Activated CD8-positive, alpha-beta memory T cell treated with anti-CD3 and anti-CD28 coated beads, Interleukin-2, amount 10 ng/mL, durations not matched to agents 7 days and 5 days (primary cell): ENCODE measurements around the gene FICD. TPM values are rescaled to one million over a fixed set of nuclear protein-coding genes. Genes with fewer than 3 reads are reported as not detected.

Source experiments
- ATAC-seq: fragments of 150-1000 bp; cut with Tn5 transposase; one replicate; pipeline ENCODE4 v1.10.0; 2021; ENCODE audit warnings: moderate library complexity
- CTCF ChIA-PET: fragments of 350-600 bp; sonication (Branson Sonifier 250); formaldehyde crosslinking; loops from one replicate; lab custom pipeline; 2021; ENCODE audit warnings: antibody characterized with exemption; lab: Charles Lee
- DNase-seq: peaks from one replicate; pipeline ENCODE4 v3.0.0-alpha.2; 2020
- H3K27ac Mint-ChIP-seq: one replicate; pipeline ENCODE4 v1.8.0; 2021; ENCODE audit warnings: mild to moderate bottlenecking, mixed read lengths
- H3K27me3 Mint-ChIP-seq: one replicate; pipeline ENCODE4 v1.8.0; 2021; ENCODE audit warnings: mixed read lengths
- H3K36me3 Mint-ChIP-seq: one replicate; pipeline ENCODE4 v1.8.0; 2021; ENCODE audit warnings: mild to moderate bottlenecking, mixed read lengths
- H3K4me1 Mint-ChIP-seq: one replicate; pipeline ENCODE4 v1.8.0; 2021; ENCODE audit warnings: mixed read lengths
- H3K4me3 Mint-ChIP-seq: one replicate; pipeline ENCODE4 v1.8.0; 2021; ENCODE audit warnings: mild to moderate bottlenecking, moderate library complexity, mixed read lengths
- H3K9me3 Mint-ChIP-seq: one replicate; pipeline ENCODE4 v1.8.0; 2022; ENCODE audit warnings: low read depth, mixed read lengths
- total RNA-seq, 2 experiments: library from RNA; stranded (reverse); gene quantifications; one replicate each; pipeline ENCODE4 v1.2.3, GENCODE V29; 2021

FICD gene
- total RNA-seq, 2 experiments from 2014 or later = 5.8 to 6.1 TPM

GRCh38 chr12:108511633-108512540 is 3.2 kb upstream of the FICD start:
- DNase-seq (peak; percentile 82), ATAC-seq (no peak)
- H3K27me3 Mint-ChIP-seq = no peaks in the 10 kb centered on the region
- peak overlapping the region; percentile 24 for H3K27ac Mint-ChIP-seq
- CTCF ChIA-PET = interaction anchor here (0.6 to 3.2 kb wide), 22 partner anchors 9 to 1203 kb away, joined by 3 to 14 read pairs (median 4); partner anchors contain the start of gene SART3
- peak overlapping the region; percentile 43 for H3K4me3 Mint-ChIP-seq
- no peaks in the 10 kb centered on the region for H3K36me3 Mint-ChIP-seq
- peaks cover 3% of the 10 kb centered on the region for H3K9me3 Mint-ChIP-seq
- peaks cover 29% of the 10 kb centered on the region for H3K4me1 Mint-ChIP-seq

- ATAC-seq (no peak), DNase-seq (no peak)
- peaks cover 9% of the 10 kb centered on the region for H3K36me3 Mint-ChIP-seq
- CTCF ChIA-PET = interaction anchor here (2.3 to 3.2 kb wide), 2 partner anchors 47 to 524 kb away, joined by 8 to 14 read pairs; partner anchors contain the start of genes ISCU and SART3
- H3K27me3 Mint-ChIP-seq = no peaks in the 10 kb centered on the region
- H3K27ac Mint-ChIP-seq = peak overlapping the region; percentile 85
- H3K4me1 Mint-ChIP-seq = peaks cover 25% of the 10 kb centered on the region
- peaks cover 2% of the 10 kb centered on the region for H3K9me3 Mint-ChIP-seq
- H3K4me3 Mint-ChIP-seq = peak overlapping the region; percentile 87
These were observed 557 bp upstream of the FICD start for GRCh38 chr12:108514468-108514972.

- Mint-ChIP-seq H3K9me3 (no peaks in the 10 kb centered on the region), H3K4me1 (peaks cover 27% of the 10 kb centered on the region), H3K36me3 (peaks cover 21% of the 10 kb centered on the region), H3K4me3 (peak overlapping the region; percentile 87), H3K27ac (peak overlapping the region; percentile 85), H3K27me3 (no peaks in the 10 kb centered on the region)
- DNase-seq (no peak), ATAC-seq (no peak)
- CTCF ChIA-PET = interaction anchor here (1.8 to 2.3 kb wide), 2 partner anchors 45 to 435 kb away, joined by 5 to 8 read pairs; partner anchors contain the start of genes ISCU and SART3
These were observed 839 bp downstream of the FICD start for GRCh38 chr12:108515916-108516315.

- ATAC-seq (no peak), DNase-seq (no peak)
- CTCF ChIA-PET = interaction anchor here (1.8 to 2.3 kb wide), 2 partner anchors 45 to 434 kb away, joined by 5 to 8 read pairs; partner anchors contain the start of genes ISCU and SART3
- H3K36me3 Mint-ChIP-seq = peaks cover 23% of the 10 kb centered on the region
- H3K27ac Mint-ChIP-seq = no peak overlapping the region
- H3K4me3 Mint-ChIP-seq = peak overlapping the region; percentile 87
- H3K27me3 Mint-ChIP-seq = no peaks in the 10 kb centered on the region
- H3K4me1 Mint-ChIP-seq = peaks cover 23% of the 10 kb centered on the region
- no peaks in the 10 kb centered on the region for H3K9me3 Mint-ChIP-seq
These were observed 1.6 kb downstream of the FICD start for GRCh38 chr12:108516511-108517275.

GRCh38 chr12:108517288-108518100 is 2.4 kb downstream of the FICD start:
- H3K4me3 Mint-ChIP-seq = no peak overlapping the region
- H3K27ac Mint-ChIP-seq = no peak overlapping the region
- CTCF ChIA-PET = no interaction called here

GRCh38 chr12:108518101-108518715 is 3.1 kb downstream of the FICD start:
- H3K27ac Mint-ChIP-seq = no peak overlapping the region
- peaks cover 17% of the 10 kb centered on the region for H3K4me1 Mint-ChIP-seq
- ATAC-seq (no peak), DNase-seq (no peak)
- CTCF ChIA-PET = no interaction called here
- H3K4me3 Mint-ChIP-seq = no peak overlapping the region
- no peaks in the 10 kb centered on the region for H3K27me3 Mint-ChIP-seq
- H3K36me3 Mint-ChIP-seq = peaks cover 33% of the 10 kb centered on the region
- no peaks in the 10 kb centered on the region for H3K9me3 Mint-ChIP-seq

More at GRCh38 chr12:108517288-108518100, 2.4 kb downstream of the FICD start:
- DNase-seq = no peak
- no peaks in the 10 kb centered on the region for H3K9me3 Mint-ChIP-seq
- H3K27me3 Mint-ChIP-seq = no peaks in the 10 kb centered on the region
- no peak for ATAC-seq
- peaks cover 30% of the 10 kb centered on the region for H3K36me3 Mint-ChIP-seq
- H3K4me1 Mint-ChIP-seq = peaks cover 18% of the 10 kb centered on the region

GRCh38 chr12:108518716-108519496 is 3.8 kb downstream of the FICD start:
- H3K4me1 Mint-ChIP-seq = peaks cover 13% of the 10 kb centered on the region
- DNase-seq (no peak), ATAC-seq (no peak)
- CTCF ChIA-PET = interaction anchor here (0.7 to 0.9 kb wide), 2 partner anchors 22 to 62 kb away, joined by 3 to 4 read pairs; no protein-coding TSS in a partner anchor
- no peaks in the 10 kb centered on the region for H3K9me3 Mint-ChIP-seq
- no peak overlapping the region for H3K27ac Mint-ChIP-seq
- no peaks in the 10 kb centered on the region for H3K27me3 Mint-ChIP-seq
- H3K36me3 Mint-ChIP-seq = peaks cover 36% of the 10 kb centered on the region
- no peak overlapping the region for H3K4me3 Mint-ChIP-seq

- DNase-seq (no peak), ATAC-seq (no peak)
- Mint-ChIP-seq H3K27me3 (no peaks in the 10 kb centered on the region), H3K27ac (no peak overlapping the region), H3K36me3 (peaks cover 40% of the 10 kb centered on the region), H3K9me3 (no peaks in the 10 kb centered on the region), H3K4me3 (no peak overlapping the region), H3K4me1 (peaks cover 12% of the 10 kb centered on the region)
- CTCF ChIA-PET = interaction anchor here (0.6 to 0.9 kb wide), 4 partner anchors 21 to 99 kb away, joined by 3 to 4 read pairs (median 4); no protein-coding TSS in a partner anchor
These were observed 4.5 kb downstream of the FICD start for GRCh38 chr12:108519558-108519957.

GRCh38 chr12:108523365-108523764 is 8.3 kb downstream of the FICD start:
- CTCF ChIA-PET = no interaction called here

GRCh38 chr12:108525681-108526080 is 10.6 kb downstream of the FICD start:
- H3K27ac Mint-ChIP-seq = no peak overlapping the region
- H3K36me3 Mint-ChIP-seq = peaks cover 65% of the 10 kb centered on the region
- DNase-seq (no peak), ATAC-seq (no peak)
- H3K4me1 Mint-ChIP-seq = peaks cover 9% of the 10 kb centered on the region
- no peaks in the 10 kb centered on the region for H3K9me3 Mint-ChIP-seq
- no peaks in the 10 kb centered on the region for H3K27me3 Mint-ChIP-seq
- no peak overlapping the region for H3K4me3 Mint-ChIP-seq
- CTCF ChIA-PET = no interaction called here

More at GRCh38 chr12:108523365-108523764, 8.3 kb downstream of the FICD start:
- no peaks in the 10 kb centered on the region for H3K27me3 Mint-ChIP-seq
- H3K9me3 Mint-ChIP-seq = no peaks in the 10 kb centered on the region
- DNase-seq (no peak), ATAC-seq (no peak)
- H3K4me1 Mint-ChIP-seq = peaks cover 8% of the 10 kb centered on the region
- H3K36me3 Mint-ChIP-seq = peaks cover 62% of the 10 kb centered on the region
- H3K27ac Mint-ChIP-seq = no peak overlapping the region
- no peak overlapping the region for H3K4me3 Mint-ChIP-seq

GRCh38 chr12:108526482-108527165 is 11.5 kb downstream of the FICD start:
- H3K9me3 Mint-ChIP-seq = no peaks in the 10 kb centered on the region
- CTCF ChIA-PET = interaction anchor here (1.3 kb wide), 1 partner anchor 14 kb away, joined by 5 read pairs; no protein-coding TSS in a partner anchor
- no peak overlapping the region for H3K27ac Mint-ChIP-seq

More at GRCh38 chr12:108526482-108527165, 11.5 kb downstream of the FICD start:
- Mint-ChIP-seq H3K4me1 (peaks cover 9% of the 10 kb centered on the region), H3K27me3 (no peaks in the 10 kb centered on the region), H3K4me3 (no peak overlapping the region), H3K36me3 (peaks cover 64% of the 10 kb centered on the region)
- DNase-seq (no peak), ATAC-seq (peak; percentile 39)
